GM12878 (cell line): ENCODE measurements around the gene CASQ1. TPM values are rescaled to one million over a fixed set of nuclear protein-coding genes. Genes with fewer than 3 reads are reported as not detected.

Experiments
- BCL11A ChIP-seq: IDR thresholded peaks from 2 replicates; pipeline ENCODE4 v1.6.1; 2011; ENCODE audit warnings: low read depth, low read length
- BMI1 ChIP-seq: fragments of 450-650 bp; IDR thresholded peaks from 2 replicates; pipeline ENCODE4 v1.6.1; 2016; ENCODE audit warnings: mild to moderate bottlenecking, moderate library complexity, borderline replicate concordance
- CBFB ChIP-seq: IDR thresholded peaks from 2 replicates; pipeline ENCODE4 v1.6.1; 2016; ENCODE audit warnings: antibody characterized with exemption, low read depth
- CBX3 ChIP-seq: fragments of 200-600 bp; sonication (generic); IDR thresholded peaks from 2 replicates; pipeline ENCODE4 v1.6.1; 2016; ENCODE audit warnings: low read depth, borderline replicate concordance
- CBX5 ChIP-seq: sonication (generic); IDR thresholded peaks from 2 replicates; pipeline ENCODE4 v1.6.1; 2016; ENCODE audit warnings: low read depth, moderate library complexity, mild to moderate bottlenecking, inconsistent platforms
- CHD1 ChIP-seq: IDR thresholded peaks from 2 replicates; pipeline ENCODE4 v1.6.1; 2012; ENCODE audit warnings: low read depth, low read length, improper control_type of control experiment
- CHD4 ChIP-seq: fragments of 200-600 bp; sonication (generic); IDR thresholded peaks from 2 replicates; pipeline ENCODE4 v1.6.1; 2016; ENCODE audit warnings: mild to moderate bottlenecking
- CREB1 ChIP-seq: IDR thresholded peaks from 2 replicates; pipeline ENCODE4 v1.6.1; 2012; ENCODE audit warnings: low read depth, mild to moderate bottlenecking, inconsistent platforms
- DPF2 ChIP-seq: fragments of 450-650 bp; IDR thresholded peaks from 2 replicates; pipeline ENCODE4 v1.6.1; 2017; ENCODE audit warnings: mild to moderate bottlenecking
- GATAD2B ChIP-seq: fragments of 450-650 bp; conservative IDR thresholded peaks from 2 replicates; pipeline ENCODE4 v1.6.1; 2017; ENCODE audit warnings: low read depth, mild to moderate bottlenecking, moderate library complexity
- IRF4 ChIP-seq: IDR thresholded peaks from 2 replicates; pipeline ENCODE4 v1.6.1; 2011; ENCODE audit warnings: low read depth, low read length
- MEF2B ChIP-seq: fragments of 450-650 bp; IDR thresholded peaks from 2 replicates; pipeline ENCODE4 v1.6.1; 2018; ENCODE audit warnings: mild to moderate bottlenecking, moderate library complexity; ENCODE audit not compliant: partially characterized antibody, poor library complexity, severe bottlenecking
- MTA3 ChIP-seq: IDR thresholded peaks from 2 replicates; pipeline ENCODE4 v1.6.1; 2012; ENCODE audit warnings: low read length, inconsistent platforms, borderline replicate concordance
- POLR2AphosphoS5 ChIP-seq: IDR thresholded peaks from 2 replicates; pipeline ENCODE4 v1.6.1; 2011; ENCODE audit warnings: mild to moderate bottlenecking, low read length, inconsistent platforms
- RELA ChIP-seq: fragments of 450-650 bp; IDR thresholded peaks from 2 replicates; pipeline ENCODE4 v1.8.0; 2014; ENCODE audit warnings: borderline replicate concordance; ENCODE audit not compliant: partially characterized antibody
- SIX5 ChIP-seq: IDR thresholded peaks from 2 replicates; pipeline ENCODE4 v1.6.1; 2011; ENCODE audit warnings: mild to moderate bottlenecking, low read depth, low read length, moderate library complexity; ENCODE audit not compliant: severe bottlenecking
- SMARCA5 ChIP-seq: fragments of 450-650 bp; IDR thresholded peaks from 2 replicates; pipeline ENCODE4 v1.6.1; 2017; ENCODE audit warnings: mild to moderate bottlenecking
- SP1 ChIP-seq: IDR thresholded peaks from one replicate; pipeline ENCODE4 v1.6.1; 2011; ENCODE audit warnings: low read depth, low read length
- SPI1 ChIP-seq: IDR thresholded peaks from 2 replicates; pipeline ENCODE4 v1.6.1; 2011; ENCODE audit warnings: low read depth, mild to moderate bottlenecking, low read length, moderate library complexity, borderline replicate concordance; ENCODE audit not compliant: insufficient read depth
- SREBF2 ChIP-seq: IDR thresholded peaks from 2 replicates; pipeline ENCODE4 v1.6.1; 2012; ENCODE audit warnings: mild to moderate bottlenecking, low read length
- STAT3 ChIP-seq: IDR thresholded peaks from 2 replicates; pipeline ENCODE4 v1.6.1; 2011; ENCODE audit warnings: low read depth, low read length, improper control_type of control experiment
- TCF12 ChIP-seq: IDR thresholded peaks from 2 replicates; pipeline ENCODE4 v1.6.1; 2011; ENCODE audit warnings: low read depth, mild to moderate bottlenecking, low read length
- ZBED1 ChIP-seq: IDR thresholded peaks from 2 replicates; pipeline ENCODE4 v1.6.1; 2016; ENCODE audit warnings: borderline replicate concordance
- polyA plus RNA-seq, 11 experiments: library from polyadenylated mRNA; depleted of rRNA in 4 of 11; unstranded in 6 of 11; stranded (reverse) in 5 of 11; fragments of >200 nt; fragmentation: Nextera tagmentation in 4 of 11; fragmentation: Illumina TruSeq in 1 of 11; extraction: Ambion mirVana in 4 of 11; extraction: Trizol in 1 of 11; gene quantifications; 1 replicate in 1 of 11; 2 replicates in 10 of 11; pipeline versions ENCODE4 v1.2.1 to v1.2.3, GENCODE V29; 2011 to 2016; ENCODE audit warnings: inconsistent platforms in 2 of 11, missing spikeins in 2 of 11, low read depth in 1 of 11
- total RNA-seq, 4 experiments: library from RNA; depleted of rRNA in 3 of 4; stranded (reverse); fragments of >200 nt in 3 of 4; fragmentation: Illumina TruSeq in 1 of 4; extraction: Trizol in 1 of 4; gene quantifications; 2 replicates each; pipeline versions ENCODE4 v1.2.1 to v1.2.3, GENCODE V29; 2013 to 2021
- TF ChIP-seq, protein P1 (sequence below): fragments of 450-650 bp; IDR thresholded peaks from 2 replicates; pipeline ENCODE4 v1.6.1; 2017; ENCODE audit warnings: mild to moderate bottlenecking, low read depth, inconsistent platforms; ENCODE audit not compliant: poor library complexity, severe bottlenecking
- TF ChIP-seq, protein P2 (sequence below): fragments of 450-650 bp; IDR thresholded peaks from 2 replicates; pipeline ENCODE4 v1.6.1; 2017; ENCODE audit warnings: mild to moderate bottlenecking
- TF ChIP-seq, protein P3 (sequence below): fragments of 450-650 bp; IDR thresholded peaks from 2 replicates; pipeline ENCODE4 v1.6.1; 2014; ENCODE audit warnings: mild to moderate bottlenecking

CASQ1 gene
- total and polyA plus RNA-seq, 10 of the 15 experiments (the other 5 are each of a cell fraction or from before 2014, with no cell fraction given), result 0.10 to 0.77 (median 0.34) TPM

DNA sequence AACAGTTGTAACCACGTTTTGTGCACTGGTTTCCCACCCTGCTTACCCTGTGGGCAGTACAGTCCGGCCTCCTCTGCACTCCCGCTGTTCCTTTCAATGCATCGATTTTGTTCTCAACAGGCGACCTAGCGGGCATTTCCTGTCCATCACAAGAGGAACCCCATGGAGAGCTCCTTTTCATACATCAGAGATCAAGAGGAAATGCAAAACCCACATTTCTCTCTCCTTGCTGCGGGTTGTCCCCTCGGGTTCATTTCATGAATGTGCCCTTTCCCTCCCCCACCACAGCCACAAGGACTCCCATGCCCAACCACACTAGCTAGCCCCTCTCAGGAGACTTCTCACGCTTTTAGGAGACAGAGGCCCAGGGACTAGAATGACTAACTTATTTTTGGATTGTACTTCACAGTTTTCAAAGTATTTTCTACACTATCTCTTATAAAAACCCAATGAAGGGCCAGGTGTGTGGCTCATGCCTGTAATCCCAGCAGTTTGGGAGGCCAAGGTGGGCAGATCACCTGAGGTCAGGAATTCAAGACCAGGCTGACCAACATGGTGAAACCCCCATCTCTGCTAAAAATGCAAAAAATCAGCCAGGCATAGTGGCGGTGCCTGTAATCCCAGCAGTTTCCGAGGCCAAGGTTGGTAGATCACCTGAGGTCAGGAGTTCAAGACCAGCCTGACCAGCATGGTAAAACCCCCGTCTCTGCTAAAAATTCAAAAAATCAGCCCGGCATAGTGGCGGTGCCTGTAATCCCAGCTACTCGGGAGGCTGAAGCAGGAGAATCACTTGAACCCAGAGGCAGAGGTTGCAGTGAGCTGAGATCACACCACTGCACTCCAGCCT is 20.6 kb upstream of the CASQ1 start (continued):
- TF ChIP-seq, protein P1, sequence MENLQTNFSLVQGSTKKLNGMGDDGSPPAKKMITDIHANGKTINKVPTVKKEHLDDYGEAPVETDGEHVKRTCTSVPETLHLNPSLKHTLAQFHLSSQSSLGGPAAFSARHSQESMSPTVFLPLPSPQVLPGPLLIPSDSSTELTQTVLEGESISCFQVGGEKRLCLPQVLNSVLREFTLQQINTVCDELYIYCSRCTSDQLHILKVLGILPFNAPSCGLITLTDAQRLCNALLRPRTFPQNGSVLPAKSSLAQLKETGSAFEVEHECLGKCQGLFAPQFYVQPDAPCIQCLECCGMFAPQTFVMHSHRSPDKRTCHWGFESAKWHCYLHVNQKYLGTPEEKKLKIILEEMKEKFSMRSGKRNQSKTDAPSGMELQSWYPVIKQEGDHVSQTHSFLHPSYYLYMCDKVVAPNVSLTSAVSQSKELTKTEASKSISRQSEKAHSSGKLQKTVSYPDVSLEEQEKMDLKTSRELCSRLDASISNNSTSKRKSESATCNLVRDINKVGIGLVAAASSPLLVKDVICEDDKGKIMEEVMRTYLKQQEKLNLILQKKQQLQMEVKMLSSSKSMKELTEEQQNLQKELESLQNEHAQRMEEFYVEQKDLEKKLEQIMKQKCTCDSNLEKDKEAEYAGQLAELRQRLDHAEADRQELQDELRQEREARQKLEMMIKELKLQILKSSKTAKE, result peak; percentile 67
- TF ChIP-seq RELA, result no peak
- TF ChIP-seq CHD4, result no peak
- TF ChIP-seq SREBF2, result no peak
- peak; percentile 92; the same call in 1 of the 2 replicates for TF ChIP-seq MTA3
- no peak for TF ChIP-seq STAT3
- peak; percentile 72; the same call in 1 of the 2 replicates for TF ChIP-seq BCL11A
- TF ChIP-seq TCF12, result peak; percentile 45; the same call in 1 of the 2 replicates
- peak; percentile 60 for TF ChIP-seq SP1
- peak; percentile 76; the same call in 1 of the 2 replicates for TF ChIP-seq CBFB
- peak; percentile 85 for TF ChIP-seq IRF4
- peak; percentile 53; the same call in 1 of the 2 replicates for TF ChIP-seq DPF2
- no peak for TF ChIP-seq SIX5
- TF ChIP-seq SMARCA5, result no peak
- TF ChIP-seq SPI1, result peak; percentile 36; the same call in 1 of the 2 replicates
- TF ChIP-seq, protein P2, sequence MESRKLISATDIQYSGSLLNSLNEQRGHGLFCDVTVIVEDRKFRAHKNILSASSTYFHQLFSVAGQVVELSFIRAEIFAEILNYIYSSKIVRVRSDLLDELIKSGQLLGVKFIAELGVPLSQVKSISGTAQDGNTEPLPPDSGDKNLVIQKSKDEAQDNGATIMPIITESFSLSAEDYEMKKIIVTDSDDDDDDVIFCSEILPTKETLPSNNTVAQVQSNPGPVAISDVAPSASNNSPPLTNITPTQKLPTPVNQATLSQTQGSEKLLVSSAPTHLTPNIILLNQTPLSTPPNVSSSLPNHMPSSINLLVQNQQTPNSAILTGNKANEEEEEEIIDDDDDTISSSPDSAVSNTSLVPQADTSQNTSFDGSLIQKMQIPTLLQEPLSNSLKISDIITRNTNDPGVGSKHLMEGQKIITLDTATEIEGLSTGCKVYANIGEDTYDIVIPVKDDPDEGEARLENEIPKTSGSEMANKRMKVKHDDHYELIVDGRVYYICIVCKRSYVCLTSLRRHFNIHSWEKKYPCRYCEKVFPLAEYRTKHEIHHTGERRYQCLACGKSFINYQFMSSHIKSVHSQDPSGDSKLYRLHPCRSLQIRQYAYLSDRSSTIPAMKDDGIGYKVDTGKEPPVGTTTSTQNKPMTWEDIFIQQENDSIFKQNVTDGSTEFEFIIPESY, result no peak
- no peak for TF ChIP-seq POLR2AphosphoS5
- no peak for TF ChIP-seq CREB1
- TF ChIP-seq CHD1, result no peak
- 0 out of 2 replicates have a peak, but pooled peaks have one; percentile 46 for TF ChIP-seq GATAD2B
- TF ChIP-seq ZBED1, result peak; percentile 68; the same call in 1 of the 2 replicates
- TF ChIP-seq BMI1, result no peak
- TF ChIP-seq MEF2B, result peak; percentile 68
- TF ChIP-seq CBX3, result no peak
- TF ChIP-seq CBX5, result 0 out of 2 replicates have a peak, but pooled peaks have one; percentile 42
- TF ChIP-seq, protein P3, sequence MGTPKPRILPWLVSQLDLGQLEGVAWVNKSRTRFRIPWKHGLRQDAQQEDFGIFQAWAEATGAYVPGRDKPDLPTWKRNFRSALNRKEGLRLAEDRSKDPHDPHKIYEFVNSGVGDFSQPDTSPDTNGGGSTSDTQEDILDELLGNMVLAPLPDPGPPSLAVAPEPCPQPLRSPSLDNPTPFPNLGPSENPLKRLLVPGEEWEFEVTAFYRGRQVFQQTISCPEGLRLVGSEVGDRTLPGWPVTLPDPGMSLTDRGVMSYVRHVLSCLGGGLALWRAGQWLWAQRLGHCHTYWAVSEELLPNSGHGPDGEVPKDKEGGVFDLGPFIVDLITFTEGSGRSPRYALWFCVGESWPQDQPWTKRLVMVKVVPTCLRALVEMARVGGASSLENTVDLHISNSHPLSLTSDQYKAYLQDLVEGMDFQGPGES, result no peak
